Fibroblast of lung (primary cell): ENCODE results near the gene SLC5A1. TPM values are rescaled to one million over a fixed set of nuclear protein-coding genes. Genes with fewer than 3 reads are reported as not detected.

Experiments
- DNase-seq, 2 donors: peaks; one replicate each; pipeline versions ENCODE4 v3.0.0 to v3.0.0-alpha.2; 2010; ENCODE audit warnings: low read depth in 2 of 2
- H2AFZ ChIP-seq: 2 replicates; pipeline ENCODE4 v1.5.1; 2012; ENCODE audit warnings: low read length, control low read depth, inconsistent platforms
- H3K27ac ChIP-seq: 2 replicates; pipeline ENCODE4 v1.5.1; 2011; ENCODE audit warnings: low read length, control low read depth; ENCODE audit not compliant: insufficient read depth
- H3K27me3 ChIP-seq: 2 replicates; pipeline ENCODE4 v1.5.1; 2011; ENCODE audit warnings: mild to moderate bottlenecking, low read length; ENCODE audit not compliant: control insufficient read depth, insufficient read depth
- H3K36me3 ChIP-seq: 2 replicates; pipeline ENCODE4 v1.5.1; 2011; ENCODE audit warnings: low read length; ENCODE audit not compliant: control insufficient read depth, insufficient read depth
- H3K4me1 ChIP-seq: 2 replicates; pipeline ENCODE4 v1.5.1; 2011; ENCODE audit warnings: low read length; ENCODE audit not compliant: control insufficient read depth, insufficient read depth; ENCODE audit errors: extremely low read depth
- H3K4me2 ChIP-seq: 2 replicates; pipeline ENCODE4 v1.5.1; 2011; ENCODE audit warnings: low read length, control low read depth; ENCODE audit not compliant: insufficient read depth; ENCODE audit errors: extremely low read depth
- H3K4me3 ChIP-seq, 4 experiments: fragments of 200-600 bp in 1 of 4; sonication (generic) in 1 of 4; replicated peaks in 1 of 4; 2 replicates each; pipeline ENCODE4 v1.5.1; 2011 to 2016; ENCODE audit warnings: low read length in 4 of 4, low read depth in 3 of 4, mild to moderate bottlenecking in 3 of 4, control low read depth in 2 of 4, inconsistent platforms in 1 of 4, mixed read lengths in 1 of 4; ENCODE audit not compliant: insufficient read depth in 1 of 4; ENCODE audit errors: control extremely low read depth in 1 of 4
- H3K79me2 ChIP-seq: 2 replicates; pipeline ENCODE4 v1.5.1; 2012; ENCODE audit warnings: mild to moderate bottlenecking, low read length, inconsistent platforms; ENCODE audit not compliant: control insufficient read depth, insufficient read depth
- H3K9ac ChIP-seq: 2 replicates; pipeline ENCODE4 v1.5.1; 2011; ENCODE audit warnings: mild to moderate bottlenecking, low read length, control low read depth; ENCODE audit not compliant: insufficient read depth
- H3K9me3 ChIP-seq: 2 replicates; pipeline ENCODE4 v1.5.1; 2012; ENCODE audit warnings: low read depth, low read length; ENCODE audit not compliant: control insufficient read depth, insufficient read depth
- H4K20me1 ChIP-seq: 2 replicates; pipeline ENCODE4 v1.5.1; 2011; ENCODE audit warnings: low read length; ENCODE audit not compliant: control insufficient read depth, insufficient read depth; ENCODE audit errors: extremely low read depth
- EZH2 ChIP-seq: IDR thresholded peaks from 2 replicates; pipeline ENCODE4 v1.5.1; 2012; ENCODE audit warnings: low read length, control low read depth, mild to moderate bottlenecking; ENCODE audit errors: missing control alignments
- polyA plus RNA-seq, 2 donors: library from polyadenylated mRNA; depleted of rRNA in 1 of 2; stranded (reverse) in 1 of 2; unstranded in 1 of 2; fragments of >200 nt; gene quantifications; 2 replicates each; pipeline ENCODE4 v1.2.1, GENCODE V29; 2011 to 2012; ENCODE audit warnings: missing spikeins in 1 of 2
- total RNA-seq: library from RNA; depleted of rRNA; stranded (reverse); fragments of >200 nt; gene quantifications from 2 replicates; pipeline ENCODE4 v1.2.1, GENCODE V29; 2014
- TF ChIP-seq, protein P1 (sequence below), 2 donors: IDR thresholded peaks in 1 of 2; conservative IDR thresholded peaks in 1 of 2; 1 replicate in 1 of 2; 2 replicates in 1 of 2; pipeline ENCODE4 v1.5.1; 2011 to 2012; ENCODE audit warnings: low read length in 2 of 2, control low read depth in 1 of 2, inconsistent platforms in 1 of 2, low read depth in 1 of 2, mild to moderate bottlenecking in 1 of 2

The SLC5A1 gene
- total and polyA plus RNA-seq, 2 donors (not counting 1 experiment from before 2014, with no cell fraction given), result not detected

DNA sequence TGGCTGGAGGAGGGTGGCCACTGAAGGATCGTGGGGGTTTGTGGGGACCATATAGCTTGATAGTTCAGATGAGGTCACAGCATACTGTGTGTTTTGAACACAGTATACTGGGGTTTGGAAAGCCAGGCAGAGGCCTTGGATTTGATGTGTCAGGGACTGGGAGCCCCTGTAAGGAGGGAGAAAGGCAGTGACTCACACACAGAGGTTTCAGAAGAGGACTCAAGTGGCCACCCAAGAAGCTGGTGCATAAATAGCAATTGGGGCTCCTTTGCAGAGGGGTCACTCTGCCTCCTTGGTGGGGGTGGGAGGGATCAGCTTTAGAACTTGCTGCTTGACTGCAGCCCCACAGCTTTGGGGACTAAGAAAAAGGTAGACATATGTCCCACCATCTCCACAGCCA lies 39.3 kb downstream of the SLC5A1 start:
- Histone ChIP-seq H3K4me2 (no peak overlapping the region), H3K27me3 (no peaks in the 10 kb centered on the region), H3K36me3 (no peaks in the 10 kb centered on the region), H4K20me1 (no peaks in the 10 kb centered on the region), H2AFZ (no peak overlapping the region), H3K79me2 (no peaks in the 10 kb centered on the region), H3K4me1 (no peaks in the 10 kb centered on the region), H3K27ac (no peak overlapping the region), H3K9me3 (no peaks in the 10 kb centered on the region), H3K9ac (no peak overlapping the region), H3K4me3 (no peak overlapping the region)
- DNase-seq, result peak in 1 of 2 donors; percentile 8
- TF ChIP-seq, protein P1, sequence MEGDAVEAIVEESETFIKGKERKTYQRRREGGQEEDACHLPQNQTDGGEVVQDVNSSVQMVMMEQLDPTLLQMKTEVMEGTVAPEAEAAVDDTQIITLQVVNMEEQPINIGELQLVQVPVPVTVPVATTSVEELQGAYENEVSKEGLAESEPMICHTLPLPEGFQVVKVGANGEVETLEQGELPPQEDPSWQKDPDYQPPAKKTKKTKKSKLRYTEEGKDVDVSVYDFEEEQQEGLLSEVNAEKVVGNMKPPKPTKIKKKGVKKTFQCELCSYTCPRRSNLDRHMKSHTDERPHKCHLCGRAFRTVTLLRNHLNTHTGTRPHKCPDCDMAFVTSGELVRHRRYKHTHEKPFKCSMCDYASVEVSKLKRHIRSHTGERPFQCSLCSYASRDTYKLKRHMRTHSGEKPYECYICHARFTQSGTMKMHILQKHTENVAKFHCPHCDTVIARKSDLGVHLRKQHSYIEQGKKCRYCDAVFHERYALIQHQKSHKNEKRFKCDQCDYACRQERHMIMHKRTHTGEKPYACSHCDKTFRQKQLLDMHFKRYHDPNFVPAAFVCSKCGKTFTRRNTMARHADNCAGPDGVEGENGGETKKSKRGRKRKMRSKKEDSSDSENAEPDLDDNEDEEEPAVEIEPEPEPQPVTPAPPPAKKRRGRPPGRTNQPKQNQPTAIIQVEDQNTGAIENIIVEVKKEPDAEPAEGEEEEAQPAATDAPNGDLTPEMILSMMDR (conservative IDR thresholded peaks at IDR 0.05 in 1 of 2, IDR thresholded peaks at IDR 0.05 in 1 of 2; ENCODE audit: low read depth in 1 of 2, low read length in 2 of 2), result no peak
- no peak for TF ChIP-seq EZH2

DNA sequence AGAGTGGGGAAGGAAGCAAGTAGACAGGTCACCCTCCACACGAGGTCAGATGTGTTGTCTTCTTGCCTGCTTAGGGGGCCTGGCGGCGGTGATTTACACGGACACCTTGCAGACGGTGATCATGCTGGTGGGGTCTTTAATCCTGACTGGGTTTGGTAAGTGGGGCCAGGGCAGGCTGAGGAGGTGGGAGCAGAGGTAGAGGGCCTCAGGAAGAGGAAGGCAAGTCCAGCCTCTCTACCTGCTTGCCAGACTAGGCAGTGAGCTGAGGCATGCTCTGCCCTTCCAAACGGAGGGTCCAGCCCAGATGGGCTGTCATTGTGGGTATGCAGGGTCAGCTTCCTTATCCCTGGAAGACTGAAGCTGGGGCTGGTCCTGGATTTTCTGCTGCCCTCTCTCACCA lies 39.9 kb downstream of the SLC5A1 start:
- H3K27ac ChIP-seq, result no peak overlapping the region
- no peak overlapping the region for H3K4me3 ChIP-seq
- no peak overlapping the region for H3K9ac ChIP-seq
- H4K20me1 ChIP-seq, result no peaks in the 10 kb centered on the region
- TF ChIP-seq EZH2, result no peak
- TF ChIP-seq, protein P1 (conservative IDR thresholded peaks at IDR 0.05 in 1 of 2, IDR thresholded peaks at IDR 0.05 in 1 of 2; ENCODE audit: low read depth in 1 of 2, low read length in 2 of 2), result no peak
- H3K36me3 ChIP-seq, result no peaks in the 10 kb centered on the region
- H3K27me3 ChIP-seq, result no peaks in the 10 kb centered on the region
- no peaks in the 10 kb centered on the region for H3K79me2 ChIP-seq
- no peak for DNase-seq
- H3K9me3 ChIP-seq, result no peaks in the 10 kb centered on the region
- H3K4me2 ChIP-seq, result no peak overlapping the region
- no peak overlapping the region for H2AFZ ChIP-seq
- H3K4me1 ChIP-seq, result no peaks in the 10 kb centered on the region

DNA sequence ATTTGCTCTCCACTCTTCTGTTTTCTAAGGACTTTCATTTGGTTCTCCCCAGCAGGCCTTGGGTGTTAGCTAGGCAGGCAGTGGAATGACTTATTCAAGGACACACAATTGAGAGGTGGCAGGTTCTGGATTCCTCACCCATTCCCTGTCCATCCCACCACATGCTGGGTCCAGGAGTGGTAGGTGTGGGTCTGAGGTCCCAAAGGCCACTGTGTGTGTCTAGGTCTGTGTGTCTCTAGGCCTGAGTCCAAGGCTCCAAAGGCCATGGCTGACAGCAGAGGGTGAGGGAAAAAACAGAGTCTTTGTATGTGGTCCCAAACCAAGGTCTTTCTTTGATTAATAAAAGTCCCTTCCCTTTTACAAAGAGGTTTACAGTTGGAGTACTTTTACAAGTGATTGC lies 40.8 kb downstream of the SLC5A1 start:
- Histone ChIP-seq H3K36me3 (no peaks in the 10 kb centered on the region), H2AFZ (no peak overlapping the region), H3K27me3 (no peaks in the 10 kb centered on the region), H3K9me3 (no peaks in the 10 kb centered on the region), H3K4me3 (no peak overlapping the region), H3K79me2 (no peaks in the 10 kb centered on the region), H3K9ac (no peak overlapping the region), H4K20me1 (no peaks in the 10 kb centered on the region), H3K4me1 (no peaks in the 10 kb centered on the region), H3K4me2 (no peak overlapping the region), H3K27ac (no peak overlapping the region)
- TF ChIP-seq, protein P1 (conservative IDR thresholded peaks at IDR 0.05 in 1 of 2, IDR thresholded peaks at IDR 0.05 in 1 of 2; ENCODE audit: low read depth in 1 of 2, low read length in 2 of 2), result no peak
- TF ChIP-seq EZH2, result no peak
- no peak for DNase-seq
